ENCODE measurements around the gene HCFC1. TPM values are rescaled to one million over a fixed set of nuclear protein-coding genes. Genes with fewer than 3 reads are reported as not detected.

HCFC1 gene
- polyA plus RNA-seq, 1 of the 3 experiments (the other 2 are of a cell fraction): 9.5 TPM

- Histone ChIP-seq H3F3A (replicated peaks; ENCODE audit: insufficient read depth) (peaks cover 8% of the 10 kb centered on the region), H3K4me3 (ENCODE audit: low read depth in 2 of 2, low read length in 1 of 2) (no peak overlapping the region), H3K36me3 (replicated peaks in 1 of 2; ENCODE audit: control insufficient read depth in 1 of 2, insufficient read depth in 2 of 2, low read length in 1 of 2) (no peaks in the 10 kb centered on the region), H3K4me1 (ENCODE audit: control insufficient read depth in 1 of 2, insufficient read depth in 2 of 2, low read depth in 1 of 2, low read length in 1 of 2) (peaks cover 0 to 67% of the 10 kb centered on the region in 2 experiments; a peak in 1 of 4 replicates), H3K27ac (ENCODE audit: low read depth in 2 of 2, low read length in 1 of 2) (peak overlapping the region in 1 of 2 experiments; percentile 92; a peak in 2 of 4 replicates), H3K79me2 (ENCODE audit: insufficient read depth) (no peaks in the 10 kb centered on the region), H3K9ac (no peak overlapping the region), H4K20me1 (ENCODE audit: insufficient read depth) (no peaks in the 10 kb centered on the region; the same call in 1 of the 2 replicates), H3K9me2 (no peaks in the 10 kb centered on the region), H2AFZ (ENCODE audit: low read depth) (no peak overlapping the region), H3K4me2 (peak overlapping the region; percentile 55; the same call in 1 of the 2 replicates), H3K27me3 (ENCODE audit: insufficient read depth) (peaks cover 34% of the 10 kb centered on the region), H3K9me3 (no peaks in the 10 kb centered on the region)
- ChIA-PET CTCF (interaction anchor here (0.7 to 16.7 kb wide), 23 partner anchors 8 to 412 kb away, joined by 3 to 271 read pairs (median 4); partner anchors contain the start of genes NAA10, PLXNB3 and RENBP), POLR2A (interaction anchor here (0.8 to 3.0 kb wide), 7 partner anchors 12 to 129 kb away, joined by 3 to 14 read pairs (median 5); partner anchors contain the start of genes IDH3G, NAA10 and SSR4)
- 32% methylated on average over 17 of the region's 25 CpGs for WGBS (ENCODE audit: low lambda C conversion rate)
- TF ChIP-seq CTCF (IDR thresholded peaks at IDR 0.05): peak; percentile 62
- no peak for TF ChIP-seq MAX (IDR thresholded peaks at IDR 0.05; ENCODE audit: low read depth)
- no peak for TF ChIP-seq NRF1 (IDR thresholded peaks at IDR 0.05; ENCODE audit: low read depth, low read length)
- TF ChIP-seq RFX5 (IDR thresholded peaks at IDR 0.05; ENCODE audit: low read length): no peak
- peak; percentile 32; the same call in 1 of the 2 replicates for TF ChIP-seq SMC3 (IDR thresholded peaks at IDR 0.05; ENCODE audit: low read depth, low read length)
- TF ChIP-seq CHD2 (IDR thresholded peaks at IDR 0.05; ENCODE audit: low read length, partially characterized antibody): peak; percentile 22
- TF ChIP-seq EZH2phosphoT487 (IDR thresholded peaks at IDR 0.05; ENCODE audit: borderline replicate concordance, low read depth): no peak
- TF ChIP-seq POLR2AphosphoS5 (IDR thresholded peaks at IDR 0.05; ENCODE audit: low read depth, low read length): no peak
- TF ChIP-seq RAD21 (IDR thresholded peaks at IDR 0.05; ENCODE audit: low read length): peak; percentile 47
- TF ChIP-seq NFIC (IDR thresholded peaks at IDR 0.05; ENCODE audit: borderline replicate concordance): peak; percentile 80
- no peak for TF ChIP-seq MXI1 (IDR thresholded peaks at IDR 0.05; ENCODE audit: low read depth, low read length)
- TF ChIP-seq USF1 (IDR thresholded peaks at IDR 0.05; ENCODE audit: borderline replicate concordance, low read depth): no peak
- no peak for TF ChIP-seq FOSL2 (IDR thresholded peaks at IDR 0.05; ENCODE audit: borderline replicate concordance, low read depth)
- no peak for TF ChIP-seq GABPA (IDR thresholded peaks at IDR 0.05; ENCODE audit: low read depth)
- TF ChIP-seq RCOR1 (IDR thresholded peaks at IDR 0.05; ENCODE audit: low read length): no peak
- DNase-seq: peak; percentile 90
Measured at GRCh38 chrX:153922932-153923857, 48.4 kb downstream of the HCFC1 start.
